Mesendoderm (in vitro differentiated cells): Measurements from ENCODE around the gene SPEF2.
A peak's percentile ranks its signal among the peaks of the same experiment; 100 is the strongest.

ENCODE experiments used
- DNase-seq: peaks from one replicate; pipeline ENCODE4 v3.0.0; 2013
- H2AK5ac ChIP-seq: 2 replicates; pipeline ENCODE4 v1.6.1; 2013; ENCODE audit warnings: low read length, inconsistent platforms
- H2BK120ac ChIP-seq: 2 replicates; pipeline ENCODE4 v1.6.1; 2013; ENCODE audit warnings: low read depth, mild to moderate bottlenecking, low read length, moderate library complexity, mixed read lengths
- H2BK15ac ChIP-seq: replicated peaks from 2 replicates; pipeline ENCODE4 v1.6.1; 2013; ENCODE audit warnings: low read depth, mild to moderate bottlenecking, moderate library complexity
- H2BK5ac ChIP-seq: 2 replicates; pipeline ENCODE4 v1.6.1; 2013; ENCODE audit warnings: low read length, inconsistent platforms
- H3K18ac ChIP-seq: 2 replicates; pipeline ENCODE4 v1.6.1; 2013; ENCODE audit warnings: mild to moderate bottlenecking, low read length, mixed read lengths
- H3K23ac ChIP-seq: one replicate; pipeline ENCODE4 v1.6.1; 2013; ENCODE audit warnings: low read length
- H3K27ac ChIP-seq: 2 replicates; pipeline ENCODE4 v1.5.1; 2013; ENCODE audit warnings: low read depth, mild to moderate bottlenecking, inconsistent platforms, low read length, moderate library complexity
- H3K27me3 ChIP-seq: 2 replicates; pipeline ENCODE4 v1.6.1; 2013; ENCODE audit warnings: low read length, control low read depth, mild to moderate bottlenecking, inconsistent platforms; ENCODE audit not compliant: insufficient read depth, poor library complexity
- H3K36me3 ChIP-seq: 2 replicates; pipeline ENCODE4 v1.6.1; 2013; ENCODE audit warnings: low read length, inconsistent platforms; ENCODE audit not compliant: control insufficient read depth, insufficient read depth
- H3K4ac ChIP-seq: one replicate; pipeline ENCODE4 v1.6.1; 2013; ENCODE audit warnings: low read depth, mild to moderate bottlenecking, low read length, moderate library complexity
- H3K4me1 ChIP-seq: 2 replicates; pipeline ENCODE4 v1.6.1; 2013; ENCODE audit warnings: low read depth, low read length, inconsistent platforms; ENCODE audit not compliant: control insufficient read depth
- H3K4me2 ChIP-seq: 2 replicates; pipeline ENCODE4 v1.6.1; 2013; ENCODE audit warnings: low read length
- H3K4me3 ChIP-seq: 2 replicates; pipeline ENCODE4 v1.5.1; 2013; ENCODE audit warnings: mild to moderate bottlenecking, low read length
- H3K56ac ChIP-seq: one replicate; pipeline ENCODE4 v1.6.1; 2013; ENCODE audit warnings: low read length
- H3K79me1 ChIP-seq: 2 replicates; pipeline ENCODE4 v1.6.1; 2013; ENCODE audit warnings: low read length, inconsistent platforms
- H3K79me2 ChIP-seq: 2 replicates; pipeline ENCODE4 v1.6.1; 2013; ENCODE audit warnings: mild to moderate bottlenecking, low read length; ENCODE audit not compliant: control insufficient read depth, insufficient read depth
- H3K9ac ChIP-seq: 2 replicates; pipeline ENCODE4 v1.6.1; 2013; ENCODE audit warnings: low read length, inconsistent platforms
- H4K5ac ChIP-seq: one replicate; pipeline ENCODE4 v1.6.1; 2013; ENCODE audit warnings: low read length
- H4K8ac ChIP-seq: one replicate; pipeline ENCODE4 v1.6.1; 2013; ENCODE audit warnings: low read depth, mild to moderate bottlenecking, control low read depth, low read length, moderate library complexity
- WGBS: extraction: QIAGEN DNeasy Blood & Tissue Kit; methylation state at CpG from one replicate; pipeline ENCODE4 v1.1.7; 2013; ENCODE audit warnings: low lambda C conversion rate, missing lambda C conversion rate; ENCODE audit not compliant: insufficient coverage; ENCODE audit errors: extremely low coverage; 5-methylcytosine and 5-hydroxymethylcytosine counted together

The SPEF2 gene

GRCh38 chr5:35859101-35859661 lies 241.5 kb downstream of the SPEF2 start:
- no peak for DNase-seq
- Histone ChIP-seq H3K4me1 (no peaks in the 10 kb centered on the region), H3K18ac (peak overlapping the region; percentile 25), H3K79me2 (no peaks in the 10 kb centered on the region), H3K9ac (no peak overlapping the region), H3K4me3 (no peak overlapping the region), H2BK15ac (no peak overlapping the region), H3K23ac (no peak overlapping the region), H2BK120ac (no peak overlapping the region), H4K5ac (no peak overlapping the region), H3K27ac (no peak overlapping the region), H3K4ac (no peak overlapping the region), H2BK5ac (no peak overlapping the region), H3K79me1 (no peaks in the 10 kb centered on the region), H4K8ac (no peak overlapping the region), H3K36me3 (no peaks in the 10 kb centered on the region), H3K4me2 (no peak overlapping the region), H2AK5ac (no peak overlapping the region), H3K56ac (no peak overlapping the region), H3K27me3 (no peaks in the 10 kb centered on the region)
- WGBS, result no CpG with 5 or more reads among the region's 3 CpGs

- no peak for DNase-seq
- no peak overlapping the region for H2BK5ac ChIP-seq
- no peak overlapping the region for H3K4me3 ChIP-seq
- H3K36me3 ChIP-seq, result no peaks in the 10 kb centered on the region
- H3K4me2 ChIP-seq, result no peak overlapping the region
- H3K56ac ChIP-seq, result no peak overlapping the region
- H4K5ac ChIP-seq, result no peak overlapping the region
- H2BK120ac ChIP-seq, result no peak overlapping the region
- no peak overlapping the region for H3K18ac ChIP-seq
- no peaks in the 10 kb centered on the region for H3K4me1 ChIP-seq
- no CpG with 5 or more reads among the region's 1 CpG for WGBS
- H3K27me3 ChIP-seq, result no peaks in the 10 kb centered on the region
- H4K8ac ChIP-seq, result no peak overlapping the region
- no peak overlapping the region for H3K4ac ChIP-seq
- H3K9ac ChIP-seq, result no peak overlapping the region
- no peak overlapping the region for H3K23ac ChIP-seq
- H3K79me2 ChIP-seq, result no peaks in the 10 kb centered on the region
- H2BK15ac ChIP-seq, result no peak overlapping the region
- no peak overlapping the region for H3K27ac ChIP-seq
- no peaks in the 10 kb centered on the region for H3K79me1 ChIP-seq
- no peak overlapping the region for H2AK5ac ChIP-seq
These were observed 243.0 kb downstream of the SPEF2 start for GRCh38 chr5:35860686-35861085.

- no peak overlapping the region for H4K8ac ChIP-seq
These were observed 244.1 kb downstream of the SPEF2 start for GRCh38 chr5:35861718-35862117.

GRCh38 chr5:35862126-35862525 lies 244.5 kb downstream of the SPEF2 start:
- Histone ChIP-seq H3K36me3 (no peaks in the 10 kb centered on the region), H3K4me1 (no peaks in the 10 kb centered on the region)
- no CpG with 5 or more reads among the region's 2 CpGs for WGBS

More at GRCh38 chr5:35861718-35862117, 244.1 kb downstream of the SPEF2 start:
- Histone ChIP-seq H2BK15ac (no peak overlapping the region), H2BK5ac (no peak overlapping the region), H3K4me2 (no peak overlapping the region), H3K79me1 (no peaks in the 10 kb centered on the region), H3K27me3 (no peaks in the 10 kb centered on the region), H3K56ac (no peak overlapping the region), H3K4me1 (no peaks in the 10 kb centered on the region), H3K4me3 (no peak overlapping the region), H3K23ac (no peak overlapping the region), H3K79me2 (no peaks in the 10 kb centered on the region), H3K18ac (no peak overlapping the region), H4K5ac (no peak overlapping the region), H2BK120ac (no peak overlapping the region), H2AK5ac (no peak overlapping the region), H3K9ac (no peak overlapping the region), H3K27ac (no peak overlapping the region), H3K36me3 (no peaks in the 10 kb centered on the region), H3K4ac (no peak overlapping the region)
- no peak for DNase-seq
- no CpG with 5 or more reads among the region's 1 CpG for WGBS

GRCh38 chr5:35863159-35863558 lies 245.5 kb downstream of the SPEF2 start:
- no peak overlapping the region for H3K27ac ChIP-seq
- H2BK15ac ChIP-seq, result no peak overlapping the region
- no peak overlapping the region for H3K4ac ChIP-seq
- H3K4me1 ChIP-seq, result no peaks in the 10 kb centered on the region
- H3K27me3 ChIP-seq, result no peaks in the 10 kb centered on the region
- no peak overlapping the region for H4K8ac ChIP-seq
- no peak overlapping the region for H3K18ac ChIP-seq
- H3K56ac ChIP-seq, result no peak overlapping the region
- H3K79me1 ChIP-seq, result no peaks in the 10 kb centered on the region
- DNase-seq, result no peak
- H3K4me3 ChIP-seq, result no peak overlapping the region
- WGBS, result no CpG with 5 or more reads among the region's 3 CpGs
- no peak overlapping the region for H2BK5ac ChIP-seq
- H2AK5ac ChIP-seq, result no peak overlapping the region
- H3K36me3 ChIP-seq, result no peaks in the 10 kb centered on the region
- no peak overlapping the region for H4K5ac ChIP-seq
- no peak overlapping the region for H3K23ac ChIP-seq
- no peak overlapping the region for H2BK120ac ChIP-seq
- no peak overlapping the region for H3K4me2 ChIP-seq
- H3K9ac ChIP-seq, result no peak overlapping the region
- no peaks in the 10 kb centered on the region for H3K79me2 ChIP-seq

More at GRCh38 chr5:35862126-35862525, 244.5 kb downstream of the SPEF2 start:
- Histone ChIP-seq H3K4ac (no peak overlapping the region), H3K56ac (no peak overlapping the region), H3K4me3 (no peak overlapping the region), H3K27me3 (no peaks in the 10 kb centered on the region), H3K9ac (no peak overlapping the region), H3K79me2 (no peaks in the 10 kb centered on the region), H3K18ac (no peak overlapping the region), H3K4me2 (no peak overlapping the region), H2BK15ac (no peak overlapping the region), H4K5ac (no peak overlapping the region), H4K8ac (no peak overlapping the region), H3K79me1 (no peaks in the 10 kb centered on the region), H2AK5ac (no peak overlapping the region), H2BK5ac (no peak overlapping the region), H3K23ac (no peak overlapping the region), H2BK120ac (no peak overlapping the region), H3K27ac (no peak overlapping the region)
- no peak for DNase-seq
